GM18861 (cell line): ENCODE data around the gene CRYGS.

Source experiments
- ATAC-seq: cut with Tn5 transposase; IDR thresholded peaks from one replicate; pipeline ENCODE4 v1.9.1; 2021; ENCODE audit not compliant: unreplicated experiment

The CRYGS gene

DNA sequence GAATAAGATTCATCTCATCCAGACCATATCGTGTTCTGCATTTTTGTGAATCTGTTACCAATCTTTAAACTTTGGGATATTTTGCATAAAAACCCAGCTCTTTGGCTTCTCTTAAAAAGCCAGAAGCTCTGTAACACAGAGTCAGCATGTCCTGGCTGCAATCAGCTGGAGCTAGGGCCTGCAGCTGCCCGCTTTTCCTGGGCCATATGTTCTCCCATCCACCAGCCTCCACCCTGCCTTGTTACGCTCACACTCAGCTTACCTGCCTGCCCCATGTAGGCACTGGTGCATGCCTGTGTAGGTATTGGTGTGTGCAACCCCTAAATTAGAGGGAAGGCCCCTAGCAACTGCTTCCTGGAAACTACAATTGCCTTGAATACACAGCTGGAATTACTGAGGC is 48.2 kb downstream of the CRYGS start:
- no peak for ATAC-seq

DNA sequence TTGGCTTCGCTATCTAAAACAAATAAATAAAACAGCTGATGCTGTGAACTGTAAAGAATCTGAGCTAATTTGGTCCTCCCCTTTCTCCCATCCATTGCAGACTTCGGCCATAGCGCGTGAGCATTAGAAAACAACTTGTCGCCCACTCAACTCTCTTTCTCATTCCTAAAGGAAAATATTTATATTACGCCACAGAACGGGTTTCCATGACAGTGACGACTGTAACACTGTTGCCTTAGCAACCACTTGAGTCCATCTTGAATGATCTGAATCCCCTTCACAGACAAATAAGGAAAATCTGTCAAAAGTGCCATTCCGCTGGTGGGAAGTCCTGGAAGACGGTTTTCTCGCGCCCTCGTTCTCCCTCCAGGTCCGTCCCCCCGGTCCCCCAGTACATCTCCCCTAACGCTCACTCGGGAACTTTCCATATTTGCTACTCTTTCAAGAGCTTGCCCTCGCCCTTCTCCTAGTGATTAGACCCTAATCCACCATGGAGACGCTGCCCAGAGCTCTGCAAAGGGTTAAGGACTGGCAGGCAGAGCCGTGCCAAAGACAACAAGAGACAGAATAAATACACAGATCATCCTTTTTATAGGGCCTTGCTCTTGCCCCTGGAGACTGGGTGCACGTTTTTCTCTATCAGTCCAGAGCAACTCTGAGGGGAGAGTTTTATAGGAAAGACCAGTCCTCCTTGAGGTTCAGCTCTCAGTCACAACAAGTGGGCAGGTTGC is 50.5 kb downstream of the CRYGS start:
- no peak for ATAC-seq

DNA sequence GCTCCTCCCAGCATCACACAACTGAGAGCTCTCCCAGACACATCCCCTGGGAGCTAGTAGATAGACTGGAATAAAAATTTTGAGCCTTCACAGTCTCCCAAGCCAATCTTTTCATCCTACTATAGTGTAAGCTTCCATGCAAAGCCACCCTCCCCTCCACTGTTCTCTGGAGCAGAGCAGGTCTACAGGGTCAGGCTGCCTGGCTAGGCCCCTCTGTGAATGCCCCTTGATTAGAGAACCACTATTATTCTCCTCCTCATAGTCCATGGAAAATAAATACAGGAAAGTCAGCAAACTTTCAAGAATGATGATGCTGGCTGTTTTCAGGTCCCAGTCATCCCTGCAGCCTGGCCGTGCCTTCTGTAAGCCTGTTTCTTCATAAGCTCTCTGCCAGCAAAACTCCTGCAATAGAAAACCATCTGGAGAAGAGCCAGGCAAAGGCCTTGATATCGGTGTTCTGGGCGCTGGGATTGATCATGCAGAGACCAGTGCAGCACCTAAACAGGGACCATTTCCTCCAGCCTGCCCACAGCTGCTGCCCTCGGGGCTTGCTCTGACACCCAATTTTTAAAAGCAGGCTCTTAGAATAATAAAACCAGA is 51.7 kb downstream of the CRYGS start:
- no peak for ATAC-seq

DNA sequence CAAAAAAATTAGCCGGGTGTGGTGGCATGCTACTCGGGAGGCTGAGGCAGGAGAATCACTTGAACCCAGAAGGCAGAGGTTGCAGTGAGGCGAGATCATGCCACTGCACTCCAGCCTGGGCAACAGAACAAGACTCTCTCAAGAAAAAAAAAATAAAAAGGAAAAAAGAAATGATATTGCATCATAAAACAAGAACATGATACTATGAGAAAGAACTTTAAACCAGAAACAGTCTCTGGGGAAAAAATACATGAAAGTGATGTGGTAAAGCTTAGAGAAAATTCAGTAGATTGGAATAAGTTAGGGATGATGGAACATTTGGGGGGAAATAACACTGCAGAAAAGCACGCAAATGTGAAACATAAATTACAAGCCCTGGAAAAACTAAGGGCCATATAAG is 54.7 kb downstream of the CRYGS start:
- no peak for ATAC-seq
